HG03460 (cell line): ENCODE data around the gene ANKRD29.

Experiments used
- ATAC-seq: cut with Tn5 transposase; IDR thresholded peaks from one replicate; pipeline ENCODE4 v1.9.1; 2021; ENCODE audit not compliant: unreplicated experiment

ANKRD29 gene

GRCh38 chr18:23684515-23685197 is 21.9 kb upstream of the ANKRD29 start:
- no peak for ATAC-seq

DNA sequence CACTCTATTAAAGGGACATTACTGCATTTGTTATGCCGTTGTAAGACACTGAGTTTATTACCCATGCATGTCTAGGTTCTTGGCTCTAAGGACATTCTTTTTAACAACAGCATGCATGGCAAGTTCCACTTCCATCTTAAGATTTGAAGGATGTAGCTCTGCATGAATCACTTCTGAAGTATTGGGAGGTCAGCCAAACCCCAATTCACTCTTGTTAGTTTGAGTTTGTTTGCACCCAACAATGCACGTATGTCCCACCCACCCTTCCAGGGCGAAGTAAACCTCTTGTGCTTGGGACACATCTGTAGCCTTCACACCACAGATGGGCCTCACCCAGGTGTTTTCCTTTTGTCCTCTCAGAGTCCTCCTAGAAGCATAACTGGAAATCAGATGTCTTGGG is 21.0 kb upstream of the ANKRD29 start:
- no peak for ATAC-seq

GRCh38 chr18:23683155-23683554 is 20.4 kb upstream of the ANKRD29 start:
- no peak for ATAC-seq

- no peak for ATAC-seq
These were observed 19.8 kb upstream of the ANKRD29 start for GRCh38 chr18:23682472-23682871.

DNA sequence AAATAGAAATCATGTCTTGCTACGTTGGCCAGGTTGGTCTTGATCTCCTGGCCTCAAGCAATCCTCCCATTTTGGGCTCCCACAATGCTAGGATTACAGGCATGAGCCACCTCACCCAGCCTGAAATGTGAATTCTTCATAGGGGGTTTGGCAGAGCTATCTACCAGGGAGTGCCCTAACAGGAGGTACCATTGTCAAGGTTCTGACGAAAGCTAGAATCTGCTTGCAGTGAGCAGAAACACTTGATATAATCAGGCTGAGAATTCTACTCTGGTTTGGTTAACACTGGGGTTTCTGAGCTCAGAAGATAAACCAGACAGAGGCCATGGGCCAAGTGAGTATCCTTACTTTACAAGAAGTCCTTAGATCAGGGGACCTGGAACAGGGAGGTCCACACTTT is 19.3 kb upstream of the ANKRD29 start:
- no peak for ATAC-seq

DNA sequence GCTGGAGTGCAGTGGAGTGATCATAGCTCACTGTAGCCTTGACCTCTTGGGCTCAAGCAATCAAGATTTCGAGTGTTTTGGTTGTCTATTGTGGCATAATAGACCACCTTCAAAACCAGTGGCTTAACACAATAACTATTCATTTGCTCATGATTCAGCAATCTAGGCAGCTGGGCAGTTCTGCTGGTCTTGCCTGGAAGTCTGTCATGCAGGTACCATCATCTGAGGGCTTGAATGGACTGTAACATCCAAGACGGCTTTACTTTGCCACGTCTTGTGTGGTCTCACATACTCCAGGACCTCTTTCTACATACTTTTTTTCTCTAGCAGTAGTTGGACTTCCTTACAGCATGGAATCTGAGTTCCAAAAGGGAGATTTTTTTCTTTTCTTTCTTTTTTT is 13.2 kb upstream of the ANKRD29 start:
- no peak for ATAC-seq

DNA sequence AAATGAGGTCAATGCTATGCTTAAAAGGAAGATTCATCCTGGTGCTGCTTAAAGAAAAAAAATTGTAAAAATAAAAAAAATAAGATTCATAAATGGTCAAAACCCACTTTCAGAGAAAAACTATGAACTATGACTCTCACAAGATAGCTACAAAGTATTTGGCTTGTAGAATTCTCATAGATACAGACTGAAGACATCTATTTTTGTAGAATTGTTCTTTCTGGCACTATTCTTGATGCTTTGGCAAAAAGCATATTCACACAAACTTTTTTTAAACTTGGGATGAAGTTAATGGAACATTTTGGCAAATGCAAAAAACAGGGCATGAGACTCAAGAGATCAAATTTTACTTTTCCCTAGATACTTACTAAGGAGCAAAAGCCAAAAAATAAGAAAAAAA is 12.5 kb upstream of the ANKRD29 start:
- ATAC-seq = no peak

- ATAC-seq = no peak
These were observed 11.0 kb upstream of the ANKRD29 start for GRCh38 chr18:23673725-23674124.

GRCh38 chr18:23671564-23671963 is 8.9 kb upstream of the ANKRD29 start:
- ATAC-seq = no peak

GRCh38 chr18:23669804-23670405 is 7.2 kb upstream of the ANKRD29 start:
- ATAC-seq = no peak

GRCh38 chr18:23669202-23669766 is 6.6 kb upstream of the ANKRD29 start:
- ATAC-seq = no peak

GRCh38 chr18:23668731-23669130 is 6.0 kb upstream of the ANKRD29 start:
- no peak for ATAC-seq

DNA sequence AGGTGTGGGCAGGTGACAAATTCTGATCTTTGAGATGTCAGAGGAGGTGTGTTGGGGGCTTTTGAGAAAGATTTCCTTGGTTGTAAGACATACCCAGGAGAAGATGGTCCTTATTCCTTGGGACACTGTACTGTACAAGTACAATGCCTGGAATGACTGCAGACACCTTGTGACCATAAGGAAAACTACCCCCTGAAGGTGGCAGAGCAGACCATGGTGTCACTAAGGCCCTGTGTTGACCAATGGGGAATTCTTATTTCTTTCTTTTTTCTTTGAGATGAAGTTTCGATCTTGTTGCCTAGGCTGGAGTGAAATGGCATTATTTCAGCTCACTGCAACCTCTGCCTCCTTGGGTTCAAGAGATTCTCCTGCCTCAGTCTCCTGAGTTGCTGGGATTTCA is 4.4 kb upstream of the ANKRD29 start:
- ATAC-seq = no peak

DNA sequence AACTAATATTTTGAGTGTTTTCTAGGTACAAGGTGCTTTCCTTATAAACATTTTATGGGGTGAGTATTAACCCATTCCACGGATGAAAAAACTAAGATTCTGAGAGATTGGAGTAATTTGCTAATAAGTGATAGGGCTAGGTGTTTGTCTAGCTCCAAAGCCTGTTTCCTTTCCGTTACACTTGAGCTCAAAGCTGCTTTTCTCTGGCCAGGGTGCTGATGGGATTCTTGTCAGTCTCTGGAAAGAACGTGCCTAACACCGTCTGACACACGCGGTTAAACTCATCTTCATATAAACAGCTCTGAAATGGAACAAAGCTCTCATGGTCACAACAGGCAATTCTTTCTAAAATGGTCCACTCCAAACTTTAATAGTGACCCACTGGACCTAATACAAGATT is 2.0 kb upstream of the ANKRD29 start:
- no peak for ATAC-seq

DNA sequence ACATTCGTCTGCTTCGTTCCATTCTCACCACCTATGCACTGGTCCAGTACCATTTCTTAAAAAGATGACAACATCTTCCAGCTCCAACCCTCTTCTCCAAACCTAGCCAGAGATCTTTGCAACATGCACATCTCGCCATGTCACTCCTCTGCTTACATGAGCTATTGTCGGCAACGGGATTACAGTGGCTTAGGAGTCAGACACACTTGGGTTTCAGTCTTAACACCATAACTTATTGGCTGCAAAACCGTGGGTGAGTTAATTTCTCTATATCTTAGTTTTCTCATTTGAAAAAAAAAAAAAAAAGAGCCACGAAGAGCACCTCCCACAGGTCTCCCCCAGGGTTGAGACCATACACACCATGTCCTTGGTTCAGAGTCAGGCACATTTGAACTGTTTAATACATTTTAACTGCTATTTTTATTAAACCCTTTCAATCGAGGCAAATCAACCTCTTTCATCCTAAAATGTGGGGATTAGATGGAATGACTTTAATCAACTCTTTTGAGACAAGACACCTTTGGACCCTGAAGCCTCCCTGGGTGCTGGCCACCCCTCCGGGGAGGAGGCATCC is 889 bp downstream of the ANKRD29 start:
- ATAC-seq = no peak

- no peak for ATAC-seq
These were observed 4.4 kb downstream of the ANKRD29 start for GRCh38 chr18:23658285-23658684.

DNA sequence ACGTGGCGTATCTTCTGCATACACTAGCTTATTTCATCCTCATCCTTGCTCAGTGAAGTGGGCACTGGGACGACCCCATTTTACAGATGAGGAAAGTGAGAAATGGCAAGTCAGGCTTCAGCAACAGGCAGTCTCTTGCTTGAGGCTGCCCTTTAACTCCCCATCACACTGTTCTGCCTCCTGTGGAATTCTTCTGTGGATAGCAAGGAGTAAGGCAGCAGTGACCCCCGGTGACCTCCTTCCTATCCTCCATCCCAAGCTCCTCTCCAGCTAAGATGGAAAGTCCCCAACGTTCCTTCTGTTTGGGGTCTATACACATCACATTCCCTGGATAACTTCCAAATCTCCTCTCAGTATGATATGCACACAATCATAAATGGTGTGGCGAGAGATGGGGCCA is 10.5 kb downstream of the ANKRD29 start:
- ATAC-seq = no peak

DNA sequence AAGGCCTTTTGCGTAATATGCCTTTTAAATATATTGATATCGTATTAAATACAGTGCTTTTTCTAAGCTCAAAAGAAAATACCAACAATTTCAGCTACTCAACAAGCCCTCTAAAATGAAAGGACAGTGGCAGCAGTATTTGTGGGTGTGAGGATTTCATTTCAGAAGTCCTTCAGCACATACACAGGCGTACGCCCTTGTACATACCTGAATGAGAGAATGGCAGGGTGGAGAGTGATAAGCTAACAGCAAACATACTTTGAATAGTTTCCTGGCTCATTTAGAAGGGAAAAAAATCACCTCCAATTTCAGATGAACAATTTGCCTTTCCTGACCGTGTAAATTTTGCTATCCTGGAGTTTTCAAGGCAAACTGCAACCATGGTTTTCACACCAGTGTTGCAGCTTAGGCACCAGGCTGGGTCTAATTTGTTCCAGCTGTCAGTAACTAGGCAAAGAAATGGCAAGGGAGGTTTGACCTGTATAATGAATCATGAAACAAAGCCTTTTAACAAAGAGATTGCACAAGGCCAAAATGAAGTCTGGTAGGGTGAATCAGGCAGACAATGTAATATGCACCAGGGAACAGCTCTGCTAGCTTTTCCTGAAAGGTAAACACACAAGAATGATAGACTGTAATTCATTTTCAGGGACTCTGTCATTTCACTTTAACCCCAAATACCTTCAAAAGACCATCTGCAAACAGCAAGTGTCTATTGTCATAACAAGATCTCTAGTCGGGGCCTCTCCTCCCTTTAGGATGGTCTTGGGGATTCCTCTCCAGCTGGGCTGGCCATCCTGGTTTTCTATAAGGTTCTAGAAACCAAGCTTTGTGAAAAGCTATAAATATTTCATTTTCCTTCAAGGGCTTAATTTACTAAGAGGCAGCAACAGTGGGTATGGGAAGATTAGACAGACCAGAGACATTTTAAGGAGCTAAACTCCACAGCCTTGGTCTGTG is 11.5 kb downstream of the ANKRD29 start:
- ATAC-seq = no peak

DNA sequence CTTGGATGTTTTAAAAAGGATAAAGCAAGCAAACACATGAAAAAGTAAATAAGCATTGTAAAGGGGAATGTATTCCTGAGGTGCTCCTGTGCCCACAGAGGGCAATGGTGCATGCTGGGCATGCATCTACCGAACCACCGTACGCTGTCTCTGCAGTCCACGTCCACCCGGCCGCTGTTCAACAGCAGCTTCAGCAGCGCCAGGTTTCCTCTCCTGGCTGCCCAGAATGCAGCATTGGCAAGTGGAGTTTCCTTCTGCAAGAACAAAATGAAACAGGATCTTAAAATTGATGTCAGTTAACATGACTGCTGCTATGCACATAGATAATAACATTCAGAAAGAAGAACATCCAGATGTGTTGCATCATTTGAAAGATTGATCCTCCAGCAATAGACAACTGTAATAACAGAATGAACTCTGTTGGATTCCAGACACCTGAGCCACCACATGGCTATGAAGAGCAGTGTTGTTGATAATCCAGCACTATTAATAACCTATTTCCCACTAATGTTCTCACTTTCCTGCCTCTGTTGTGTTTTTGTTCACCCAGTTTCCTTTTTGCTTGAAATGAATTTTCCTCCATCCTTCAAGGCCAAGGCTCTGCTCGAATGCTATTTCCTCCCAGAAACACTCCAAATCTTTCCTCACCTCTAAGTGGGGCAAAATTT is 13.6 kb downstream of the ANKRD29 start:
- ATAC-seq = no peak

- ATAC-seq = no peak
These were observed 14.3 kb downstream of the ANKRD29 start for GRCh38 chr18:23648456-23648855.

- no peak for ATAC-seq
These were observed 16.4 kb downstream of the ANKRD29 start for GRCh38 chr18:23646282-23646681.
